ENCODE measurements around the gene COL27A1.

GRCh38 chr9:114218264-114219120, 63.2 kb downstream of the COL27A1 start:
- TF ChIP-seq CTCF (IDR thresholded peaks at IDR 0.05; ENCODE audit: low read length) (no peak), EZH2 (IDR thresholded peaks at IDR 0.05; ENCODE audit: borderline replicate concordance, low read length) (no peak)

All from OCI-LY1 (cell line).